G401 (cell line): Measurements from ENCODE around the gene CMBL. TPM values are rescaled to one million over a fixed set of nuclear protein-coding genes. Genes with fewer than 3 reads are reported as not detected.

ENCODE experiments used
- DNase-seq: peaks from one replicate; pipeline ENCODE4 v3.0.0-alpha.2; 2015; ENCODE audit warnings: low spot score
- in situ Hi-C: cut with HindIII; loops from 2 replicates; pipeline ENCODE4 v1.10.0; 2016; ENCODE audit warnings: low sequenced_read_pairs, mixed read lengths
- total RNA-seq: library from RNA; depleted of rRNA; stranded (reverse); fragments of >200 nt; shearing (Covaris generic); gene quantifications from 2 replicates; pipeline ENCODE4 v1.2.3, GENCODE V29; 2014; rRNA removed

Gene CMBL
- total RNA-seq, 1 experiment from 2014 or later: 14.6 TPM

DNA sequence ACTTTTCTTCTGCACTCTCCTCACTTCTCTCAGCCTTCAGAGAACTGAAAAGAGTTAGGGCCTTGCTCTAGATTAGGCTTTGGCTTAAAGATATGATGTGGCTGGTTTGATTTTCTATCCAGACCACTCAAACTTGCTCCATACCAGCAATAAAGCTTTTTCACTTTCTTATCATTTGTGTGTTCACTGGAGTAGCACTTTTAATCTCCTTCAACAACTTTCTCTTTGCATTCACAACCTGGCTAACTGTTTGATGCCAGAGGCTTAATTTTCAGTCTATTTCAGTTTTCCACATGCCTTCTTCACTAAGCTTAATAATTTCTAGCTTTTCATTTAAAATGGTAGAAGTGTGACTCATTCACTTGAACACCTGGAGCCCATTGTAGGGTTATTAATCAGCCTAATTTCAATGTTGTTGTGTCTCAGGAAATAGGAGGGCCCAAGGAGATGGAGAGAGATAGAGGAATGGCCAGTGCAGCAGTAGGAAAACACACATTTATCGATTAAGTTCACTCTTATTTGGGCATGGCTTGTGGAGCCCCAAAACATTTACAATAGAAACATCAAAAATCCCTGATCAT, 64.0 kb downstream of the CMBL start:
- in situ Hi-C loops: no loop called here
- no peak for DNase-seq

GRCh38 chr5:10235350-10235749, 72.4 kb downstream of the CMBL start:
- in situ Hi-C loops: no loop called here
- peak; percentile 22 for DNase-seq

- DNase-seq: peak; percentile 9
- in situ Hi-C loops: no loop called here
Measured at GRCh38 chr5:10233505-10233904, 74.2 kb downstream of the CMBL start.

- in situ Hi-C loops: no loop called here
- no peak for DNase-seq
Measured at GRCh38 chr5:10233011-10233410, 74.7 kb downstream of the CMBL start.

DNA sequence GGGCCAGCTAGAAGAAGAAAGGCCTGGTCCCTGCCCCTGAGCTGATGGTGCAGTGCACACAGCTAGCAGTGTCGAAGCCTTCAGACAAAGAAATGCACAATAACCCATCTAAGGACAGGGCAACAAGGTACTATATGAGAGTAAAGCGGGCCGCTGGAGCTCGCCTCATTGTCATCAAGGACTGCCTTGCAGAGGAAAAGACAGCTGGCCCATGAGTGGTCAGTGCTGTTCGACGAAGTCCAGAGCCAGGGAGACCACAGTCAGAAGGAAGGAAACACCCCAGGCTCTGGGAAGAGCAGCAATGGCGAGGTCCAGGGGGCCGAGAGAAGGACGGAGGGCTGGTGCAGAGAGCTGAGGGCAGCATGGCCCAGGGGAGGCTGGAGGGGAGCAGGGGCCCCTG, 75.3 kb downstream of the CMBL start:
- in situ Hi-C loops: no loop called here
- DNase-seq: no peak

GRCh38 chr5:10229306-10230048, 78.2 kb downstream of the CMBL start:
- peak; percentile 5 for DNase-seq
- in situ Hi-C loops: no loop called here

DNA sequence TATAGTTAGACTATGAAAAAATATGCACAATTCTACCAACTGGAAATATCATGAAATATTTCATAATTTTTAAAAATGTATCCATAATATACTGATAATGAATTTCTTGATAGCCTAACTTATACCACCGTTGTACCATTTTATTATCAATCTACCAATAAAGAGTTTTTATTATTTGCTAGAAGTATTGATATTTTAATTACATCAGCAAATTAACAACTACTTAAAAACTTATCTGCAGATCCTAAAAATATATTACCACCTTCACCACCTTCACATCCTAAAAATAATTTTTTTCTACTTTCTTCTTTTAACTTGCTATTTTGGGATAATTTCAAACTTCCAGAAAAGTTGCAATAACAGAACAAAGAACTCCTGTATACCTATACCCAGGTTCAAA, 79.4 kb downstream of the CMBL start:
- DNase-seq: no peak
- in situ Hi-C loops: no loop called here

Other genes with a start within 250 kb of the CMBL start
- gene ATPSCKMT, start 58.0 kb downstream of the CMBL start, total RNA-seq: 35.0 and 37.4 TPM in 2 replicates
- 735 and 956 TPM in 2 replicates for gene CCT5, start 57.6 kb downstream of the CMBL start, total RNA-seq
- 28.3 and 40.8 TPM in 2 replicates for gene MARCHF6, start 45.8 kb upstream of the CMBL start, total RNA-seq
- gene ROPN1L, start 134.0 kb upstream of the CMBL start, total RNA-seq: 4.0 TPM in 1 of 2 replicates, not detected in the other